ENCODE data around the gene COPS7A. TPM values are rescaled to one million over a fixed set of nuclear protein-coding genes. Genes with fewer than 3 reads are reported as not detected.
A peak's percentile ranks its signal among the peaks of the same experiment; 100 is the strongest.
"Not testable (repeated sequence)": the region's sequence is repeated elsewhere in the genome, so short reads cannot be mapped to it uniquely, and the experiment has no call there.

Gene COPS7A
- polyA plus RNA-seq, 12 donors, result 46.9 to 69.7 (median 61.2) TPM; not detected in 1

GRCh38 chr12:6699259-6699988 is 24.4 kb upstream of the COPS7A start:
- DNase-seq, result no peak

GRCh38 chr12:6699989-6700645 is 23.7 kb upstream of the COPS7A start:
- DNase-seq, result peak; percentile 22

GRCh38 chr12:6700646-6701051 is 23.2 kb upstream of the COPS7A start, which contains the start of gene PIANP:
TSS of gene PIANP (minus strand) at chr12:6700815. CDS start at chr12:6698061, 2,754 bp downstream.
- DNase-seq, result peak; percentile 64

GRCh38 chr12:6701078-6701768 is 22.6 kb upstream of the COPS7A start:
- no peak for DNase-seq

- no peak for DNase-seq
Observed at GRCh38 chr12:6703631-6704030, 20.2 kb upstream of the COPS7A start.

- DNase-seq, result not testable (repeated sequence)
Observed at GRCh38 chr12:6708351-6708750, 15.5 kb upstream of the COPS7A start.

GRCh38 chr12:6708960-6709394 is 14.9 kb upstream of the COPS7A start:
- DNase-seq, result no peak

- DNase-seq, result not testable (repeated sequence)
Observed at GRCh38 chr12:6716031-6716873, 7.6 kb upstream of the COPS7A start.

- DNase-seq, result no peak
Observed at GRCh38 chr12:6716874-6717437, 6.9 kb upstream of the COPS7A start.

- no peak for DNase-seq
Observed at GRCh38 chr12:6722863-6723262, 983 bp upstream of the COPS7A start.

GRCh38 chr12:6724409-6724797 is 557 bp downstream of the COPS7A start:
- DNase-seq, result peak; percentile 16

- no peak for DNase-seq
Observed at GRCh38 chr12:6725350-6725749, 1.5 kb downstream of the COPS7A start.

GRCh38 chr12:6729186-6729585 is 5.3 kb downstream of the COPS7A start:
- DNase-seq, result no peak

GRCh38 chr12:6730169-6730568 is 6.3 kb downstream of the COPS7A start:
- no peak for DNase-seq

- DNase-seq, result no peak
Observed at GRCh38 chr12:6734506-6735387, 10.9 kb downstream of the COPS7A start.

GRCh38 chr12:6735448-6736191 is 11.8 kb downstream of the COPS7A start:
- peak; percentile 32 for DNase-seq

GRCh38 chr12:6736754-6737153 is 12.9 kb downstream of the COPS7A start:
- DNase-seq, result no peak

- DNase-seq, result not testable (repeated sequence)
Observed at GRCh38 chr12:6742080-6742479, 18.2 kb downstream of the COPS7A start.

GRCh38 chr12:6742834-6743233 is 19.0 kb downstream of the COPS7A start:
- DNase-seq, result no peak

GRCh38 chr12:6743300-6743699 is 19.5 kb downstream of the COPS7A start:
- not testable (repeated sequence) for DNase-seq

Measured in muscle of arm (tissue), 12 donors.